Measurements from ENCODE around the gene HAPLN1.
"Not testable (repeated sequence)": the region's sequence is repeated elsewhere in the genome, so short reads cannot be mapped to it uniquely, and the experiment has no call there.

- not testable (repeated sequence) for TF ChIP-seq CTCF (IDR thresholded peaks at IDR 0.05); GABPA (IDR thresholded peaks at IDR 0.05; ENCODE audit: low read depth); MAX (IDR thresholded peaks at IDR 0.05; ENCODE audit: low read depth); USF1 (IDR thresholded peaks at IDR 0.05; ENCODE audit: borderline replicate concordance, low read depth); TAF1 (IDR thresholded peaks at IDR 0.05; ENCODE audit: borderline replicate concordance, low read depth, low read length); EZH2phosphoT487 (IDR thresholded peaks at IDR 0.05; ENCODE audit: borderline replicate concordance, low read depth); FOXM1 (IDR thresholded peaks at IDR 0.05; ENCODE audit: low read depth); ELF1 (IDR thresholded peaks at IDR 0.05); RCOR1 (IDR thresholded peaks at IDR 0.05; ENCODE audit: low read length); TEAD4 (IDR thresholded peaks at IDR 0.05; ENCODE audit: borderline replicate concordance, insufficient read depth); JUND (IDR thresholded peaks at IDR 0.05); SIN3A (IDR thresholded peaks at IDR 0.05; ENCODE audit: borderline replicate concordance, low read depth, low read length)
These were observed 15.5 kb upstream of the HAPLN1 start for GRCh38 chr5:83736169-83736568.

All from SK-N-SH (cell line).